GM18499 (cell line): ENCODE measurements around the gene ZNF41.
"Not testable (repeated sequence)": the region's sequence is repeated elsewhere in the genome, so short reads cannot be mapped to it uniquely, and the experiment has no call there.

ENCODE experiments used
- ATAC-seq: cut with Tn5 transposase; IDR thresholded peaks from one replicate; pipeline ENCODE4 v1.9.1; 2021; ENCODE audit warnings: moderate number of reproducible peaks; ENCODE audit not compliant: insufficient read depth, unreplicated experiment

The ZNF41 gene

GRCh38 chrX:47497271-47497888 is 14.4 kb upstream of the ZNF41 start:
- ATAC-seq = no peak

GRCh38 chrX:47492133-47492532 is 9.1 kb upstream of the ZNF41 start:
- not testable (repeated sequence) for ATAC-seq

GRCh38 chrX:47489507-47490275 is 6.7 kb upstream of the ZNF41 start:
- no peak for ATAC-seq

- no peak for ATAC-seq
These were observed 1.9 kb upstream of the ZNF41 start for GRCh38 chrX:47484885-47485284.

GRCh38 chrX:47483306-47484268 is 565 bp upstream of the ZNF41 start:
- ATAC-seq = no peak

GRCh38 chrX:47482065-47482511 is 934 bp downstream of the ZNF41 start:
- ATAC-seq = no peak

- no peak for ATAC-seq
These were observed 1.9 kb downstream of the ZNF41 start for GRCh38 chrX:47481160-47481559.

GRCh38 chrX:47480576-47480975 is 2.4 kb downstream of the ZNF41 start:
- ATAC-seq = no peak

- ATAC-seq = no peak
These were observed 7.5 kb downstream of the ZNF41 start for GRCh38 chrX:47475476-47475875.

GRCh38 chrX:47467106-47467505 is 15.9 kb downstream of the ZNF41 start:
- no peak for ATAC-seq

- ATAC-seq = no peak
These were observed 22.5 kb downstream of the ZNF41 start for GRCh38 chrX:47460561-47460960.

GRCh38 chrX:47458528-47458927 is 24.5 kb downstream of the ZNF41 start:
- ATAC-seq = no peak

GRCh38 chrX:47456080-47456479 is 26.9 kb downstream of the ZNF41 start:
- no peak for ATAC-seq

- no peak for ATAC-seq
These were observed 30.9 kb downstream of the ZNF41 start for GRCh38 chrX:47452112-47452511.

- no peak for ATAC-seq
These were observed 34.7 kb downstream of the ZNF41 start for GRCh38 chrX:47448165-47448806.

- ATAC-seq = no peak
These were observed 35.4 kb downstream of the ZNF41 start for GRCh38 chrX:47447607-47448006.

- ATAC-seq = no peak
These were observed 36.1 kb downstream of the ZNF41 start for GRCh38 chrX:47446971-47447370.

GRCh38 chrX:47446431-47446830 is 36.6 kb downstream of the ZNF41 start:
- ATAC-seq = no peak

GRCh38 chrX:47430925-47431324 is 52.1 kb downstream of the ZNF41 start:
- ATAC-seq = no peak

GRCh38 chrX:47422444-47422843 is 60.6 kb downstream of the ZNF41 start:
- ATAC-seq = no peak
